ENCODE measurements around the gene TMEM126A.
"Not testable (repeated sequence)": the region's sequence is repeated elsewhere in the genome, so short reads cannot be mapped to it uniquely, and the experiment has no call there.

TMEM126A gene

DNA sequence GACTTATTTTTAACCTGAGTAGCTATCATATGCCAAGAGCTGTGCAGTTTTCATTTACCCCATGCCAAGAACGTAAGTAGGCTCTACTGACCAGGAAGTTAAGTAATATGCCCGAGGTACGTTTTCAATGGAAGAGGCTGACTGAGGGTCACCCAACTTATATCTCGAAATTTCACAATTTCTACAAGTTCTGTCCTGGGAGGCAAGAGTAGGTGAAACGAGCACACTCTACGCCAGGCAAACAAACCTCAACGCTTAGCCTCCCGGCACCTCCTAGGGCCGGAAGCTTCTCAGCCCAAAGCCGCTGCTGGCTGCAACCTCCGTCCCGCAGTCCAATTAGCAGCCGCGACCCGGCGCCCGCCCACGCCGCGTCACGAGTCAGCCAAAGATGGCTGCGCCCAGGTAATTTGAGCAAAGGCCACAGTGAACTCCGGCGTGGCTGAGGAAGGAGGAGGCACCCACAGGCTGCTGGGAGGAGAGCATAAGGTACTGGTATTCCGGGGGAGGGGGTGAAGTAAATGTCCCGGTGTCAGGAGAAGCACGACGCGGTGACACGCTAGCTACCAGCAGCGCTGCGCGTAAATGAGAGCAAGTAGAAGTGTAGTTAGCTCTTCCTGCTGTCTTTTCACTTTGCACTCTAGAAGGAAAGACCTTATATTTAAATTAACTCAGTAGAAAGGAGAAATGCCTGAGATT is at the start of gene TMEM126A:
Gene TMEM126A (plus strand): TSS at position 364 of the 696 bp plus-strand sequence. CDS start 2,289 bp downstream, outside the sequence.
- Mint-ChIP-seq H3K9me3 (no peaks in the 10 kb centered on the region), H3K27me3 (peaks cover 11% of the 10 kb centered on the region), H3K36me3 (ENCODE audit: low read depth) (peaks cover 14% of the 10 kb centered on the region), H3K4me1 (peaks cover 34% of the 10 kb centered on the region), H3K27ac (peak within 1 kb of the TSS; percentile 93), H3K4me3 (peak within 1 kb of the TSS; percentile 97)
- DNase-seq (peak; percentile 93), ATAC-seq (peak; percentile 96)

DNA sequence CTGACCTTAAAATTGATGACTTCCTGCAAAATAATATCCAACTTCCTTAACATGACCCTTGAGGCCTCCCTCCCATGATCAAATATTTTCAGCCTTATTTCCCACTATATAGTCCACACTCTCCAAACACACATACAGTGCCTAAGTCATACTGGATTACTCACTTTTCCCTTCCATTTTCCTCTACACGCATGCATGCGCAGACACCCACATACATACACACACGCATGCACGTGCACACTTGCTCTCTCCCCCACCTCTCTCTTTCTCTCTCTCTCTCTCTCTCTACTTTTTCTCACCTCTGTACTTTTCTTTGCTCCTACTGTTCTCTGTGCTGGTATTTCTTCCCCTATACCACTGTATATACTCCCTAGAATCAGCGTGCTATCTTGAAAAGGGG is 48.7 kb upstream of the TMEM126A start:
- Mint-ChIP-seq H3K4me3 (no peak overlapping the region), H3K27me3 (no peaks in the 10 kb centered on the region), H3K36me3 (ENCODE audit: low read depth) (no peaks in the 10 kb centered on the region), H3K27ac (no peak overlapping the region), H3K9me3 (no peaks in the 10 kb centered on the region), H3K4me1 (no peaks in the 10 kb centered on the region)
- no peak for DNase-seq
- ATAC-seq: no peak

DNA sequence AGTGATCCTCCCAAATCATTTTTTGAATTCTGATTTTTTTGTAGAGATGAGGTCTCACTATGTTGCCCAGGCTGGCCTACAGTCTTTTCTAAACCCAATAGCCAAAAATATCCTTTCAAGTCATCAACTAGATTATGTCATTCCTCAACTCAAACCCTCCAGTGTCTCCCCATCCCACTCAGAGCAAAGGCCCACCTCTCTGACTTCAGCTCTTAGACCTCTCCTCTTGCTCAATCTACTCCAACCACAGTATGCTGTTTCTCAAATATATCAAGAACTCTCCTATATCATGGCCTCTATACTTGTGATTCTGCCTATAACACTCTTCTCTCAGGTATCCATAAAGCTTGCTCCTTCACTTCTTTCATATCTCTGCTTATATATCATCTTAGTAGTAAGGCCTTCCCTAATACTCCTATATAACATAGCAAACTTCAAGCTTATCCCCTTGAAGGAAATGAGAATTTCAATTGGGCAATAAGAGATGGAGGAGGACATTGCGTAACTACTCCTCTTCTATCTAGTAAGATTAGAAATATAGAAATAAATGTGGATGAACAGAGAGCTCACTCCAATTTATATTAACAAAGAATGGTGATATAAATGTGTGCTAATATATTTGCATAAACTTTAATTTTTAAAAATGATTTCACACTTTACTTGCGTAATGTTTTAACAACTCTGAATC is 45.1 kb upstream of the TMEM126A start:
- Mint-ChIP-seq H3K9me3 (no peaks in the 10 kb centered on the region), H3K4me1 (no peaks in the 10 kb centered on the region), H3K27me3 (no peaks in the 10 kb centered on the region), H3K36me3 (ENCODE audit: low read depth) (no peaks in the 10 kb centered on the region), H3K4me3 (no peak overlapping the region), H3K27ac (no peak overlapping the region)
- ATAC-seq (no peak), DNase-seq (no peak)

DNA sequence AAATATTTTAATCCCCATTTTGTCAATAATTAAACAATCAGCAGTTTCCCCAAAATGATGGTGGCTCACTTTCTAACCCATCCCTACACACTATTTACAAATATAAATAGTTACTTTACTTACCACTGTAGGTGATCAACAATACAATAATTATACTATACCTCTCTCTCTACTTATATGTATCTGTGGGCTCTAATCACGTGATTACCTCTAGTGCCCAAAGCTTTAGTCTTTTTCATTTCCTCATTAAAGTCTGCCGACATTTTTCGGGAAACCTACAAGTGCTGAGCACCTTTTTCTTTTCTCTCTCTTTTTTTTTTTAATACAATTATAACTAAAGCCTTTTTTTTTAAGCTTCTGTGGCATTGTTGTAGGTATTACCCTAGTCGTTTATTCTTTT is 44.5 kb upstream of the TMEM126A start:
- no peaks in the 10 kb centered on the region for H3K27me3 Mint-ChIP-seq
- H3K4me1 Mint-ChIP-seq: no peaks in the 10 kb centered on the region
- no peak for ATAC-seq
- no peaks in the 10 kb centered on the region for H3K36me3 Mint-ChIP-seq (ENCODE audit: low read depth)
- no peak overlapping the region for H3K4me3 Mint-ChIP-seq
- DNase-seq: no peak
- H3K9me3 Mint-ChIP-seq: no peaks in the 10 kb centered on the region
- H3K27ac Mint-ChIP-seq: no peak overlapping the region

DNA sequence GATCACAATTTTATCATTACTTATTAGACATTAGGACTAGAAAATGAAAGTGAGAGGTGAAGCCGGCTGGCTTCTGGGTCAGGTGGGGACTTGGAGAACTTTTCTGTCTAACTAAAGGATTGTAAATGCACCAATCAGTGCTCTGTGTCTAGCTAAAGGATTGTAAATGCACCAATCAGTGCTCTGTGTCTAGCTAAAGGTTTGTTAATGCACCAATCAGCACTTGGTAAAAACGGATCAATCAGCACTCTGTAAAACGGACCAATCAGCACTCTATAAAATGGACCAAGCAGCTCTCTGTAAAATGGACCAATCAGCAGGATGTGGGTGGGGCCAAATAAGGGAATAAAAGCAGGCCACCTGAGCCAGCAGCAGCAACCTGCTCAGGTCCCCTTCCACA is 41.5 kb upstream of the TMEM126A start:
- H3K9me3 Mint-ChIP-seq; ATAC-seq; H3K36me3 Mint-ChIP-seq (ENCODE audit: low read depth); H3K4me3 Mint-ChIP-seq; H3K27me3 Mint-ChIP-seq; H3K4me1 Mint-ChIP-seq; DNase-seq; H3K27ac Mint-ChIP-seq: not testable (repeated sequence)

DNA sequence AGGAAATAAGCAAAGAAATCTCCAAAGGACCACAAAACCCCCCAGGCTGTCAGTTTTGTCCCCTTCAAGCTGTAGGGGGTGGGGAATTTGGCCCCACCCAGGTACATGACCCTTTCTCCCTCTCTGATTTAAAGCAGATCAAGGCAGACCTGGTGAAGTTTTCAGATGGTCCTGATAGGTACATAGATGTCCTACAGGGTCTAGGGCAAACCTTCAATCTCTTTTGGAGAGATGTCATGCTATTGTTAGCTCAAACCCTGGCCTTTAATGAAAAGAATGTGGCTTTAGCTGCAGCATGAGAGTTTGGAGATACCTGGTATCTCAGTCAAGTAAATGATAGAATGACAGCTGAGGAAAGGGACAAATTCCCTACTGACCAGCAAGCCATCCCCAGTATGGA is 39.1 kb upstream of the TMEM126A start:
- H3K4me3 Mint-ChIP-seq; H3K36me3 Mint-ChIP-seq (ENCODE audit: low read depth); H3K27ac Mint-ChIP-seq; DNase-seq; H3K27me3 Mint-ChIP-seq; H3K4me1 Mint-ChIP-seq; H3K9me3 Mint-ChIP-seq; ATAC-seq: not testable (repeated sequence)

DNA sequence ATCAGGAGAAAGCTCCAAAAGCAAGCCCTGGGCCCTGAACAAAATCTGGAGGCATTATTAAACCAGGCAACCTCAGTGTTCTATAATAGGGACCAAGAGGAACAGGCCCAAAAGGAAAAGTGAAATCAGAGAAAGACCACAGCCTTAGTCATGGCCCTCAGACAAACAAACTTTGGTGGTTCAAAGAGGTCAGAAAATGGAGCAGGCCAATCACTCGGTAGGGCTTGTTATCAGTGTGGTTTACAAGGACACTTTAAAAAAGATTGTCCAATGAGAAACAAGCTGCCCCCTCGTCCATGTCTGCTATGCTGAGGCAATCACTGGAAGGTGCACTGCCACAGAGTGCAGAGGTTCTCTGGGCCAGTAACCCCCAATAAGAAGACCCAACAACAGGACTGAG is 38.5 kb upstream of the TMEM126A start:
- not testable (repeated sequence) for H3K4me1 Mint-ChIP-seq; H3K36me3 Mint-ChIP-seq (ENCODE audit: low read depth); ATAC-seq; H3K4me3 Mint-ChIP-seq; DNase-seq; H3K9me3 Mint-ChIP-seq; H3K27ac Mint-ChIP-seq; H3K27me3 Mint-ChIP-seq

DNA sequence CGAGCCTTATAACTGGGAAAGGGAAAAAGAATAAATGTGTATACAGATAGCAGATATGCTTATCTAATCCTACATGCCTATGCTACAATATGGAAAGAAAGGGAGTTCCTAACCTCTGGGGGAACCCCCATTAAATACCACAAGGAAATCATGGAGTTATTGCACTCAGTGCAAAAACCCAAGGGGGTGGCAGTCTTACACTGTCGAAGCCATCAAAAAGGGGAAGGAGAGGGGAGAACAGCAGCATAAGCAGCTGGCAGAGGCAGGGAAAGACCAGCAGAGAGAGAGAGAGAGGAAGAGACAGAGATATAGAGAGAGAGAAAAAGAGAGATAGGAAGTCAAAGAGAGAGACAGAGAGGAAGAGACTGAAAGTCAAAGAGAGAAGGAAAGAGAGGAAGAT is 36.1 kb upstream of the TMEM126A start:
- not testable (repeated sequence) for H3K36me3 Mint-ChIP-seq (ENCODE audit: low read depth); H3K27me3 Mint-ChIP-seq; ATAC-seq; H3K4me1 Mint-ChIP-seq; H3K4me3 Mint-ChIP-seq; H3K9me3 Mint-ChIP-seq; DNase-seq; H3K27ac Mint-ChIP-seq

DNA sequence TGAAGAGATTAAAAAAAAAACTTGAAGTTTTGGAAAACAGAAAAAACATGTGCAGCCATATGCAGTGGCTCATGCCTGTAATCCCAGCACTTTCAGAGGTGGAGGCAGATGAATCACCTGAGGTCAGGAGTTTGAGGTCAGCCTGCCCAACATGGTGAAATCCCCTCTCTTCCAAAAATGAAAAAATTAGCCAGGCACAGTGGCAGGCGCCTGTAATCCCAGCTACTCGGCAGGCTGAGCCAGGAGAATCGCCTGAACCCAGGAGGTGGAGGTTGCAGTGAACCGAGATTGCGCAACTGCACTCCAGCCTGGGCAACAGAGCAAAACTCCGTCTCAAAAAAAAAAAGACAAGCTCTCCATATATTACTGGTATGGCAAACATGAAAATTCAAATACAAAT is 28.3 kb upstream of the TMEM126A start:
- Mint-ChIP-seq H3K9me3 (no peaks in the 10 kb centered on the region), H3K4me1 (peaks cover 6% of the 10 kb centered on the region), H3K4me3 (no peak overlapping the region), H3K36me3 (ENCODE audit: low read depth) (no peaks in the 10 kb centered on the region), H3K27me3 (peaks cover 3% of the 10 kb centered on the region), H3K27ac (no peak overlapping the region)
- no peak for DNase-seq
- no peak for ATAC-seq

DNA sequence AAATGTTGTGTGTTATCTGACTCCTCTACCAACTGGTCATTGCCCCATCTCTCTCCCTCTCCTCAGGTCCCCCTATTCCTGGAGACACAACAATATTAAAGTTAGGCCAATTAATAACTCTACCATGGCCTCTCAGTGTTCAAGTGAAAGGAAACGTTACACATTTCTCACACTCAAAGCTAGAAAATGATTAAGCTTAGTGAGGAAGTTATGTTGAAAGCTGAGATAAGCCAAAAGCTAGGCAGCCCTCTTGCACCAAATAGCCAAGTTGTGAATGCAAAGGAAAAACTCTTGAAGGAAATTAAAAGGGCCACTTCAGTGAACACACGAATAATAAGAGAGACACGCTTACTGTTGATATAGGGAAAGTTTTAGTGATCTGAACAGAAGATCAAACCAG is 27.5 kb upstream of the TMEM126A start:
- Mint-ChIP-seq H3K27me3 (peaks cover 3% of the 10 kb centered on the region), H3K4me3 (no peak overlapping the region), H3K4me1 (peaks cover 8% of the 10 kb centered on the region), H3K9me3 (no peaks in the 10 kb centered on the region), H3K27ac (no peak overlapping the region), H3K36me3 (ENCODE audit: low read depth) (no peaks in the 10 kb centered on the region)
- ATAC-seq (no peak), DNase-seq (no peak)

DNA sequence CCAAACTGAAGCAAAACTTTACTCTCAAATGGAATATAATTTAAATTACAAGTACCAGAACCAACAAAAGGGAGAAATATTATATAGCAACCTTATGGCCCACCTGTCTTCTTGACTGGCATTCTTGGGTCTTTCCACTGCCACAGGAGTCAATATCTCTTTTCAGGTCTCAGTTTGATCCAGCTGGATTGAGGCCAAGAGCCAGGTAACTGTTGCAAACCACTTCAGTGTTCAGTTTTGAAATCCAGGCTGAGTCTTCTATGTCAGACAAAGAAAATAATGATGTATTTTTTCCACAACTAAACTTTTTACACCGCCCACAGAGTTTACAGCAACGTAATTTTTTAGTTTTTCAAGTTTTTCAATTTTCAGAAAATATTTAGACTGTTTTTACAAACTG is 21.3 kb upstream of the TMEM126A start:
- Mint-ChIP-seq H3K4me3 (peak overlapping the region; percentile 96), H3K36me3 (ENCODE audit: low read depth) (peaks cover 7% of the 10 kb centered on the region), H3K27me3 (no peaks in the 10 kb centered on the region), H3K9me3 (no peaks in the 10 kb centered on the region), H3K27ac (peak overlapping the region; percentile 90), H3K4me1 (peaks cover 33% of the 10 kb centered on the region)
- ATAC-seq (no peak), DNase-seq (no peak)

DNA sequence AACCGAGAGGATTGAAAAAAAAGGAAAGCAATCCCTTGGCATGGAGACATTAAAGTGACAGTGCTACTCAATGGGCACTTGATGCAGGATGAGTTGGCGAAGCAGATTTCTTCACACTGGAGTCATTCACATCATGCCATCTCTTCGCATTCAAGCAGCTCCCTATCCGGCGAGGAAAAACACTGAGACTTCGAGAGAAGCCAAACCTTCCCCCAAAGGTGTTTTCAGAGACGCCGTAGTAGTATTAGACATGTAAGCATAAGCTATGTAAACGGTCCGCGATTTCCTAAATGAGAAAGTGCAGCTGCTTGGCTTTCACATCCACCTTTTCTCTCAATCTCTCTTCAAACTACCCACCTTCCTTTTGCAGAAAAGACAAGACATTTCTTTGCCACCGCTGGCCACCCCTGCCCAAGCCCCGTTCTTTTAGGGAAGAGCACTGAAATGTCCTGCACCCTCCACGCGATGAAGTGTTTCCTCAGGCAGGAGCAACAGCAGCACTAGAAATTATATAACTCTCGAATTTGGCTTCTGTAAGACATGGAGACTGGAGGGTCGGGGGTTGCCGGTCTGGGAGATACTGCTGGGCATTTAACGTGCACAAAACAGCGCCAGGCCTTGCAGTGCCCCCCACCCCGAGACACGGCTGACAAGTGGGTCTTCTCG is 20.3 kb upstream of the TMEM126A start, which contains the start of gene DLG2:
Gene DLG2 (minus strand): TSS at position 13 of the 666 bp plus-strand sequence.
- ATAC-seq: no peak
- H3K4me3 Mint-ChIP-seq: peak within 1 kb of the TSS; percentile 96
- no peak for DNase-seq
- no peaks in the 10 kb centered on the region for H3K9me3 Mint-ChIP-seq
- H3K27ac Mint-ChIP-seq: peak within 1 kb of the TSS; percentile 90
- H3K36me3 Mint-ChIP-seq (ENCODE audit: low read depth): peaks cover 10% of the 10 kb centered on the region
- peaks cover 33% of the 10 kb centered on the region for H3K4me1 Mint-ChIP-seq
- no peaks in the 10 kb centered on the region for H3K27me3 Mint-ChIP-seq

DNA sequence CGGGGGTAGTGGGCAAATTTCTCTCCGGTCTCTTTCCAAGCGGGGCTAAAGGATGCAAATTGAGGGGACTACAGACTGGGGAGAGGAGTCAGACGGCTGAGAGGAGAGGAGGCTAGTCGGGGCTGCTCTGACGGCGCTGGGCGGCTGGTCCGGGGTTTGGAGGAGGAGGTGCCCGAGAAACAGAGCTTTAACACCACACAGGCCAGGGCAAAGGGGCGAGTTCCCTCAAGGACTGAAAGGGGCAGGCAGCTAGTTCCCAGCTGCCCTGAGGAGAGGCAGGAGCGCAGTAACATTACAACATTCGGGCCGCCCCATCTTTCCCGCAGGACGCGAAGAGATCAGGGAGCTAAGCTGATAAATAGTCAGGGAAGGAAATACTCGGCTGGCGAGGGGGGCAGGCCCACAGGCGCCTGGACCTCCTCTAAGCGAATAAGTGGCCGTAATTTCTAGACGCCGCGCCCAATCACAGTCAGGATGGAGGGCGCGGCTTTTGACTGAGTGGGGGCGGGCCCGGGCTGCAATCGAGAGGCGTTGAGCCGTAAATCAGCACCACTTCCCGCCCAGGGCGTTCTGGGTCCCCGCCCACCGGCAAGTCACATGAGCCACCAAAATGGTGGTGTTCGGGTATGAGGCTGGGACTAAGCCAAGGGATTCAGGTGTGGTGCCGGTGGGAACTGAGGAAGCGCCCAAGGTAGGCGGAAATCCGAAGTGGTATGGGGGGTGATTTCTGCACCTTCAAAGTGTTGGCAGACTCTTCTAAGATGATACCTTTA is 19.6 kb upstream of the TMEM126A start, which contains the start of gene TMEM126B:
Gene TMEM126B (plus strand): TSS at position 596 of the 773 bp plus-strand sequence. CDS start 15 bp downstream, at position 611.
- ATAC-seq (peak; percentile 99), DNase-seq (peak; percentile 96)
- no peaks in the 10 kb centered on the region for H3K9me3 Mint-ChIP-seq
- peak within 1 kb of the TSS; percentile 90 for H3K27ac Mint-ChIP-seq
- H3K4me3 Mint-ChIP-seq: peak within 1 kb of the TSS; percentile 96
- peaks cover 14% of the 10 kb centered on the region for H3K36me3 Mint-ChIP-seq (ENCODE audit: low read depth)
- H3K4me1 Mint-ChIP-seq: peaks cover 33% of the 10 kb centered on the region
- H3K27me3 Mint-ChIP-seq: no peaks in the 10 kb centered on the region

DNA sequence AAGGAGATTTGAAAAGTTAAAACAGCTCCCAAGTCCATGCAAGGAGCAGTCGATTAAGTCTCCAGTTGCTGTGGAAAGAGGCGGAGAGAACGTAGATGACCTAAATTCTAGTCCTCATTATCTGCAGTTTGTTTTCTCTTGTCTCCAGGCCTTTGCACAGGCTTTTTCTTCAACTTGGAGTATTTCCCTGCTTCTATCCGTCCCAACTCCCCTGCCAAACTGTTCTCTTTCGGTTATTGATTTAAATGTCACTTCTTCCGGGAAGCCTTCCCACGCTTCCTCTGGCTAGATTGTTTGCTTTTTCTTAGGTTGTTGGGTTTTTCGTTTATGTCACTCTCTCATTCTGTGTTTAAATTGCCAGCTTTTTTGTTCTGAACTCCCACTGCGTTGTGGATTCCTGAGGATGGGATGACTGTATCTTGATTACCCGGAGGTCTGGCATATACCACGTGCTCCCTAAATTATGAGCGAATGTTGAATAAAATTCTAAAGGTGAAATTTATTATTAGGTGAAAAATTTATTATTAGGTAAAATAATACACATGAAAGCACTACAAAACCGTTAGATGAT is 18.9 kb upstream of the TMEM126A start:
- peaks cover 33% of the 10 kb centered on the region for H3K4me1 Mint-ChIP-seq
- peaks cover 17% of the 10 kb centered on the region for H3K36me3 Mint-ChIP-seq (ENCODE audit: low read depth)
- DNase-seq: peak; percentile 13
- peak overlapping the region; percentile 96 for H3K4me3 Mint-ChIP-seq
- no peaks in the 10 kb centered on the region for H3K9me3 Mint-ChIP-seq
- no peak for ATAC-seq
- H3K27me3 Mint-ChIP-seq: no peaks in the 10 kb centered on the region
- H3K27ac Mint-ChIP-seq: peak overlapping the region; percentile 90

All from activated naive CD8-positive, alpha-beta T cell treated with anti-CD3 and anti-CD28 coated beads, Interleukin-2, amount 50 U/mL, for 24 hours (primary cell).